HG02623 (cell line): ENCODE data around the gene FAM222B.
"Not testable (repeated sequence)": the region's sequence is repeated elsewhere in the genome, so short reads cannot be mapped to it uniquely, and the experiment has no call there.

ENCODE experiments used
- ATAC-seq: cut with Tn5 transposase; IDR thresholded peaks from one replicate; pipeline ENCODE4 v1.9.1; 2021; ENCODE audit warnings: moderate library complexity; ENCODE audit not compliant: unreplicated experiment

FAM222B gene

GRCh38 chr17:28841901-28842281 lies 699 bp downstream of the FAM222B start:
- ATAC-seq = no peak

- ATAC-seq = no peak
Measured at GRCh38 chr17:28839221-28839620, 3.4 kb downstream of the FAM222B start.

GRCh38 chr17:28836541-28836940 lies 6.0 kb downstream of the FAM222B start:
- ATAC-seq = not testable (repeated sequence)

GRCh38 chr17:28834420-28834819 lies 8.2 kb downstream of the FAM222B start:
- ATAC-seq = no peak

- no peak for ATAC-seq
Measured at GRCh38 chr17:28828294-28829040, 14.1 kb downstream of the FAM222B start.

GRCh38 chr17:28827672-28828071 lies 14.9 kb downstream of the FAM222B start:
- ATAC-seq = no peak

- no peak for ATAC-seq
Measured at GRCh38 chr17:28819582-28819981, 23.0 kb downstream of the FAM222B start.

GRCh38 chr17:28818819-28819221 lies 23.8 kb downstream of the FAM222B start:
- ATAC-seq = no peak

GRCh38 chr17:28816540-28816939 lies 26.1 kb downstream of the FAM222B start:
- no peak for ATAC-seq

- no peak for ATAC-seq
Measured at GRCh38 chr17:28812748-28813377, 29.7 kb downstream of the FAM222B start.

GRCh38 chr17:28812091-28812747 lies 30.4 kb downstream of the FAM222B start:
- ATAC-seq = peak; percentile 97

GRCh38 chr17:28811651-28812090 lies 30.9 kb downstream of the FAM222B start:
- ATAC-seq = peak; percentile 7

- no peak for ATAC-seq
Measured at GRCh38 chr17:28810437-28810836, 32.2 kb downstream of the FAM222B start.

GRCh38 chr17:28807925-28808634 lies 34.5 kb downstream of the FAM222B start:
- no peak for ATAC-seq

GRCh38 chr17:28796062-28796461 lies 46.5 kb downstream of the FAM222B start:
- ATAC-seq = no peak

- ATAC-seq = not testable (repeated sequence)
Measured at GRCh38 chr17:28794846-28795441, 47.6 kb downstream of the FAM222B start.

GRCh38 chr17:28792877-28793661 lies 49.5 kb downstream of the FAM222B start:
- no peak for ATAC-seq

GRCh38 chr17:28788100-28788499 lies 54.5 kb downstream of the FAM222B start:
- ATAC-seq = no peak

GRCh38 chr17:28783161-28783560 lies 59.4 kb downstream of the FAM222B start:
- no peak for ATAC-seq

- ATAC-seq = not testable (repeated sequence)
Measured at GRCh38 chr17:28779601-28780000, 63.0 kb downstream of the FAM222B start.
